Umbilical cord (tissue), 2 donors: Measurements from ENCODE around the gene TNNC2. TPM values are rescaled to one million over a fixed set of nuclear protein-coding genes. Genes with fewer than 3 reads are reported as not detected.
"Not testable (repeated sequence)": the region's sequence is repeated elsewhere in the genome, so short reads cannot be mapped to it uniquely, and the experiment has no call there.

Source experiments
- DNase-seq: peaks from one replicate; pipeline ENCODE4 v3.0.0-alpha.2; 2015; ENCODE audit warnings: low spot score
- total RNA-seq: library from RNA; depleted of rRNA; stranded (reverse); fragments of >200 nt; gene quantifications from one replicate; pipeline ENCODE4 v1.2.3, GENCODE V29; 2014; ENCODE audit warnings: low replicate concordance; ENCODE audit not compliant: insufficient read depth

Gene TNNC2
- total RNA-seq, 1 donor from 2014 or later: not detected

GRCh38 chr20:45848969-45849582, 22.0 kb upstream of the TNNC2 start:
- no peak for DNase-seq

DNA sequence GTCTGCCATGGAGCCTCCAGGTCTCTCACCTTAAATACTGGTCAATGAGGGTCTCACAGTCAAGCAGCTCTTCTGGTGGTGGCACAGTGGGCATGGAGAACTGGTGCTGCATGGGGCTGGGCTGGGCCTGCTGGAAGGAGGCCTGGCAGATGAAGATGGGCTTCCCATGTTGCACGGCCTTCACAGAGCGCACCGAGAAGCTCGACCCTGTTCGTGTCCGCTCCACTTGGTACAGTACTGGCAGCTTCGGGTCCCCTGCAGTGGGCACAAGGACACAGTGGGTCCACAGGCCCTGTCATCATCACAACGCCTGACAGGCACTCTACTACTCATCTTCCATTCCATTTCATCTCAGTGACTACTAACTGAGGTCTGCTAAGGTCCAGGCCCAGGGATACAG, 21.3 kb upstream of the TNNC2 start:
- no peak for DNase-seq

- no peak for DNase-seq
These were observed 18.3 kb upstream of the TNNC2 start for GRCh38 chr20:45845452-45845851.

DNA sequence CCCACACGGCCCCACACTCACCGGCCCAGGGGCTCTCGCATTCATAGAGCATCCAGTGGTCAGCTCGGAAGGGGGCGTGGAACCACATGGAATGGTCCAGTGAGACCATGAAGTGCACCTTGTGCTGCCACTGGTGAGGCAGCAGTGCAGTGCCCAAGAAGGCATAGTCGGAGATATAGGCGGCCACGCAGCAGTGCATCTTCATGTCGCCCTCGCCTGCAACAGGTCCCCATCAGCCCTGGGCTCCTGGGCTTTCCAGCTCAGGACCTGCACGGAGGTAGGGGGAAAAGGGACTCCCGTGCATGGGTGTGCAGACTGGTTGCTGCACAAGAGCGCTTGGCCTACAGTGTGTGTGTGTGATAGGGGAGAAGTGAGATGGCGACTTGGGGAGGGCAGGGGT, 16.4 kb upstream of the TNNC2 start:
- no peak for DNase-seq

DNA sequence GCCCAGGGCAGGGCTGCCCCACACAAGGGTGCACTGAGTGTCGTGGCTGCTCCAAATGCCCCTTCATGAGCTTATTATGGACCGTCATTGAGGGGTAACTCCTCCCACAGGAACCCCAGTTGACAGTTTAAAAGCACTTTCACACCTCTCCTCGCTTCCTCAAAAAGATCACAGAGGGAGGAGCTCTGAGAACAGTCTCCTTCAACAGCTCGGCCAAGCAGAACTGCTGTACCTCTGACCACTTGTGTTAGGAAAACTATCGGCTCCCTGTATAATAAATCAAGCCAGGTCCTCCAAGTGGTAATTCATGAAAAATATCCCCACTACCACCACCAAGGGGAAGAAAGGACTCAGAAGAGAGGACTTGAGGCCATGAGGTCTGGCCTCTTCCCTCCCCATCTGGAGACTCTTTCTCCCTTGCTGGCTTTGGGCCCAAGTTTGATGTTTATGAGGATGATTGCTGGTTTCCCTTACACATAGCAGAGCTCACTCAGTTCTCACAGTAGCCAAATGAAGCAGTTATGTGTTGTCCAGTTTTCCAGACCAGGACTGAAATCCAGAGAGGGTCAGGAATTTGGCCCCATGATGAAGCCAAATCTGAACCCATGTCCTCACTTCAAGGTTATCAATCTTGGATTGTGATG, 15.2 kb upstream of the TNNC2 start:
- DNase-seq: peak; percentile 68

GRCh38 chr20:45841407-45842129, 14.5 kb upstream of the TNNC2 start:
- no peak for DNase-seq

GRCh38 chr20:45840700-45841198, 13.6 kb upstream of the TNNC2 start:
- no peak for DNase-seq

DNA sequence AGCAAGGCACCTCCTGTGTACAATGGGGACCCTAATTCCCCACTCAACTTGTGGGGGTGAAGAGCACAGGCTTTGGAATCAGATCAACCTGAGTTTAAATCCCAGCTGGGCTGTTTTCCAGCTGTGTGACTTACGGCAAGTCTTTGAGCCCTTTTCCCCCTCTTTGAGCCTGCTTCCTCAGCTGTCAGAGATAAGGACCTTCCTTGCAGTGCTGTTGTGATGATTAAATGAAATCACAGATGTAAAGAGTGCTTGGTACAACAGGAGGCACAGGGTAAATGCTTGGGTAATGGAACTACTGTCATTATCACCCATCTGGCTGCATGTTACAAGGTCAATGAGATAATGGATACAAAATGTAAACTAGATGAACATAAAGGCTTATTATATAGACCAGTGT, 9.7 kb upstream of the TNNC2 start:
- DNase-seq: peak; percentile 91

DNA sequence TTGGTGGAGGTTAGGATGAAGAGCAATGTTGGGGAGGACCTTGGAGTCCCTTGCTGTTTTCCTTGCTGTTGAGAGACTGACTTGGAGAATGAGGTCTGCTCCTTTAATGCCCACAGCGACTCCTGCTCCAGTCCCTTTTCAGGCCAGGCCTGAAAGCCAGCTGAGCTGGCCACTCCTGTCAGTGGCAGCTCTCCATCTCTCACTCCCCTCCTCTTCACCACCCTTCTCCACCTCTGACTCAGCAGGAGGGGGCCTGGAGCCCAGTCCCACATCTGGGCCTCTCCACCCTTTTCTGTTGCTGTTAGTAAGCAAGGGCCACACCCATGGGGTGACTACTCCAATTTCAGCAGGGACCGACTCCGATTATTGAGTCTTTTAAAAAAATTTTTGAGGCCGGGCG, 8.7 kb upstream of the TNNC2 start:
- DNase-seq: peak; percentile 89

DNA sequence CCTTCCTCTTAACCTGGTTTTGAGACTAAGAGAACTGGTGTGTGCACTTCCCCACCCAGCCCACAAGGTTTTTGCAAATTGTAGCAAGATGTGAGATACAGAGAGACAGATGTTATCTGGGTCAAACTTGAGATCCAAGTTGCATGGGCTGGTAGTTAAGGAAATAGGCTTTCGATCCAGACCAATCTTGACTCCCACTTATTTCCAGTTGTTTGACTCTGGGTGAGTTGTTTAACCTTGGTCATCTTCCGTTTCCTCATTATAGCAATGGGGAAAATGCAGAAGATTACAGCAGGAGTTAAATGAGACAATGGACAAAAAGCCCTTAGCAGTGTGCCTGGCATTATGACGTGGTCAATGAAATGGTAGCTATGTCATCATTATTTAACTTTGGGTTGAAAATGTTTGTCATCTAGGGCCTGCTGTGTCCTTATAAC, 8.2 kb upstream of the TNNC2 start:
- no peak for DNase-seq

GRCh38 chr20:45834797-45835161, 7.7 kb upstream of the TNNC2 start:
- DNase-seq: no peak

- DNase-seq: peak; percentile 85
These were observed 7.0 kb upstream of the TNNC2 start for GRCh38 chr20:45833883-45834796.

GRCh38 chr20:45833030-45833882, 6.1 kb upstream of the TNNC2 start, which contains the start of gene SNX21:
Gene SNX21, plus strand, starts transcription at chr20:45833799. Its CDS starts 121 bp downstream, at chr20:45833920.
- peak; percentile 91 for DNase-seq

GRCh38 chr20:45832619-45833018, 5.5 kb upstream of the TNNC2 start:
- DNase-seq: no peak

DNA sequence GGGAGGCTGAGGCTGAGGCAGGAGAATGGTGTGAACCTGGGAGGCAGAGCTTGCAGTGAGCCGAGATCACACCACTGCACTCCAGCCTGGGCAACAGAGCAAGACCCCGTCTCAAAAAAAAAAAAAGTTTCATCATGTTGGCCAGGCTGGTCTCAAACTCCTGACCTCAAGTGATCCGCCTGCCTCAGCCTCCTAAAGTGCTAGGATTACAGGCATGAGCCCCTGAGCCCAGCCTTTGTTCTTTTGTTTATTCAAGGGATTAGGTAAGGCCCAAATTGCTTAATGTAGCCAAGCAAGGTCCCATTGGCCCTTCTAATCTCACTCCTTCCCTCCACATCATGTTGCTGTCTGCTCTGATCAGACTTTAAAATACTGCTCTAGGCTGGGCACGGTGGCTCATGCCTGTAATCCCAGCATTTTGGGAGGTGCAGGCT, 2.6 kb upstream of the TNNC2 start:
- DNase-seq: not testable (repeated sequence)

- peak; percentile 71 for DNase-seq
These were observed 1.5 kb upstream of the TNNC2 start for GRCh38 chr20:45828589-45828988.

- no peak for DNase-seq
These were observed 600 bp upstream of the TNNC2 start for GRCh38 chr20:45827712-45828111.

GRCh38 chr20:45826381-45827019, 612 bp downstream of the TNNC2 start:
- peak; percentile 81 for DNase-seq

- peak; percentile 48 for DNase-seq
These were observed 2.9 kb downstream of the TNNC2 start for GRCh38 chr20:45823949-45824835.
